SK-N-SH treated with all-trans-retinoic acid at 6 μM for 48 hours (cell line): ENCODE results near the gene CTBP2.

Experiments
- ESRRG ChIP-seq: fragments of 250-450 bp; sonication (Bioruptor Pico); IDR thresholded peaks from 2 replicates; pipeline ENCODE4 v1.6.1; 2021; ENCODE audit warnings: mild to moderate bottlenecking
- ISL1 ChIP-seq: fragments of 250-450 bp; sonication (Bioruptor Pico); IDR thresholded peaks from 2 replicates; pipeline ENCODE4 v2.1.2; 2022; ENCODE audit warnings: mild to moderate bottlenecking, moderate library complexity
- TSHZ2 ChIP-seq: fragments of 250-450 bp; sonication (Bioruptor Pico); IDR thresholded peaks from 2 replicates; pipeline ENCODE4 v1.5.0; 2020; ENCODE audit warnings: mild to moderate bottlenecking, moderate library complexity
- ZFP3 ChIP-seq: fragments of 250-450 bp; sonication (Bioruptor Pico); IDR thresholded peaks from 2 replicates; pipeline ENCODE4 v1.5.0; 2020; ENCODE audit warnings: mild to moderate bottlenecking, moderate library complexity
- TF ChIP-seq, protein P1 (sequence below): fragments of 250-450 bp; sonication (Bioruptor Pico); IDR thresholded peaks from 2 replicates; pipeline ENCODE4 v1.5.1; 2020; ENCODE audit warnings: low read depth, mild to moderate bottlenecking, moderate library complexity
- TF ChIP-seq, protein P2 (sequence below): fragments of 250-450 bp; sonication (Bioruptor Pico); IDR thresholded peaks from 2 replicates; pipeline ENCODE4 v1.8.0; 2020; ENCODE audit warnings: mild to moderate bottlenecking, moderate library complexity, borderline replicate concordance

GRCh38 chr10:125186431-125187170 lies 26.2 kb upstream of the CTBP2 start:
- TF ChIP-seq ZFP3 (CRISPR knock-in tag) (no peak), ISL1 (CRISPR knock-in tag) (no peak), ESRRG (CRISPR knock-in tag) (no peak), TSHZ2 (CRISPR knock-in tag) (no peak)
- TF ChIP-seq, protein P1, sequence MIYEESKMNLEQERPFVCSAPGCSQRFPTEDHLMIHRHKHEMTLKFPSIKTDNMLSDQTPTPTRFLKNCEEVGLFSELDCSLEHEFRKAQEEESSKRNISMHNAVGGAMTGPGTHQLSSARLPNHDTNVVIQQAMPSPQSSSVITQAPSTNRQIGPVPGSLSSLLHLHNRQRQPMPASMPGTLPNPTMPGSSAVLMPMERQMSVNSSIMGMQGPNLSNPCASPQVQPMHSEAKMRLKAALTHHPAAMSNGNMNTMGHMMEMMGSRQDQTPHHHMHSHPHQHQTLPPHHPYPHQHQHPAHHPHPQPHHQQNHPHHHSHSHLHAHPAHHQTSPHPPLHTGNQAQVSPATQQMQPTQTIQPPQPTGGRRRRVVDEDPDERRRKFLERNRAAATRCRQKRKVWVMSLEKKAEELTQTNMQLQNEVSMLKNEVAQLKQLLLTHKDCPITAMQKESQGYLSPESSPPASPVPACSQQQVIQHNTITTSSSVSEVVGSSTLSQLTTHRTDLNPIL = no peak
- TF ChIP-seq, protein P2, sequence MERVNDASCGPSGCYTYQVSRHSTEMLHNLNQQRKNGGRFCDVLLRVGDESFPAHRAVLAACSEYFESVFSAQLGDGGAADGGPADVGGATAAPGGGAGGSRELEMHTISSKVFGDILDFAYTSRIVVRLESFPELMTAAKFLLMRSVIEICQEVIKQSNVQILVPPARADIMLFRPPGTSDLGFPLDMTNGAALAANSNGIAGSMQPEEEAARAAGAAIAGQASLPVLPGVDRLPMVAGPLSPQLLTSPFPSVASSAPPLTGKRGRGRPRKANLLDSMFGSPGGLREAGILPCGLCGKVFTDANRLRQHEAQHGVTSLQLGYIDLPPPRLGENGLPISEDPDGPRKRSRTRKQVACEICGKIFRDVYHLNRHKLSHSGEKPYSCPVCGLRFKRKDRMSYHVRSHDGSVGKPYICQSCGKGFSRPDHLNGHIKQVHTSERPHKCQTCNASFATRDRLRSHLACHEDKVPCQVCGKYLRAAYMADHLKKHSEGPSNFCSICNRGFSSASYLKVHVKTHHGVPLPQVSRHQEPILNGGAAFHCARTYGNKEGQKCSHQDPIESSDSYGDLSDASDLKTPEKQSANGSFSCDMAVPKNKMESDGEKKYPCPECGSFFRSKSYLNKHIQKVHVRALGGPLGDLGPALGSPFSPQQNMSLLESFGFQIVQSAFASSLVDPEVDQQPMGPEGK = no peak
